IMR-90 (cell line): ENCODE measurements around the gene DOCK9. TPM values are rescaled to one million over a fixed set of nuclear protein-coding genes. Genes with fewer than 3 reads are reported as not detected.

Experiments
- ATAC-seq: fragments of 200-7000 bp; cut with Tn5 transposase; 2 replicates; pipeline ENCODE4 v1.9.1; 2020; ENCODE audit warnings: low read depth, mild to moderate bottlenecking, moderate library complexity
- BruUV-seq: library from RNA; stranded (reverse); fragments of 400-500 nt; replicated peaks from 2 replicates; lab custom pipeline; 2021; lab: Mats Ljungman, UMichigan
- CTCF ChIA-PET: fragments of 300-600 bp; formaldehyde crosslinking; extraction: SDS; loops from one replicate; lab custom pipeline; 2021; ENCODE audit warnings: antibody characterized with exemption; lab: Yijun Ruan, JAX
- POLR2A ChIA-PET: fragments of 300-600 bp; sonication (Branson Sonifier 250); formaldehyde crosslinking; loops from one replicate; lab custom pipeline; 2022; ENCODE audit warnings: antibody characterized with exemption; ENCODE audit not compliant: unreplicated experiment; lab: Charles Lee
- DNase-seq: peaks from one replicate; pipeline ENCODE4 v3.0.0; 2013
- H2AFZ ChIP-seq: replicated peaks from 2 replicates; pipeline ENCODE3; 2013; ENCODE audit warnings: low read length, mild to moderate bottlenecking; ENCODE audit not compliant: poor library complexity
- H2AK5ac ChIP-seq: 2 replicates; pipeline ENCODE4 v1.6.1; 2013; ENCODE audit warnings: low read depth, low read length, inconsistent platforms
- H2AK9ac ChIP-seq: replicated peaks from 2 replicates; pipeline ENCODE3; 2013; ENCODE audit warnings: mild to moderate bottlenecking, low read depth, low read length, moderate library complexity; ENCODE audit not compliant: poor library complexity
- H2BK120ac ChIP-seq: 2 replicates; pipeline ENCODE4 v1.6.1; 2013; ENCODE audit warnings: low read depth, low read length, inconsistent platforms
- H2BK15ac ChIP-seq: 3 replicates; pipeline ENCODE4 v1.6.1; 2013; ENCODE audit warnings: low read depth, low read length, inconsistent platforms
- H2BK20ac ChIP-seq: 2 replicates; pipeline ENCODE4 v1.6.1; 2013; ENCODE audit warnings: low read depth, mild to moderate bottlenecking, inconsistent platforms, low read length, moderate library complexity
- H2BK5ac ChIP-seq: 2 replicates; pipeline ENCODE4 v1.6.1; 2013; ENCODE audit warnings: mild to moderate bottlenecking, low read depth, low read length, inconsistent platforms; ENCODE audit not compliant: poor library complexity, severe bottlenecking
- H3K14ac ChIP-seq: replicated peaks from 2 replicates; pipeline ENCODE4 v1.6.1; 2013; ENCODE audit warnings: low read depth, low read length, inconsistent platforms
- H3K18ac ChIP-seq: 2 replicates; pipeline ENCODE4 v1.6.1; 2013; ENCODE audit warnings: low read depth, low read length, control low read depth
- H3K23ac ChIP-seq: 2 replicates; pipeline ENCODE4 v1.6.1; 2013; ENCODE audit warnings: low read depth, low read length, inconsistent platforms
- H3K27ac ChIP-seq: 2 replicates; pipeline ENCODE4 v1.5.1; 2013; ENCODE audit warnings: mild to moderate bottlenecking, control low read depth, low read length; ENCODE audit not compliant: insufficient read depth
- H3K27me3 ChIP-seq: 2 replicates; pipeline ENCODE4 v1.6.1; 2013; ENCODE audit warnings: low read length; ENCODE audit not compliant: control insufficient read depth, insufficient read depth
- H3K36me3 ChIP-seq: 2 replicates; pipeline ENCODE4 v1.6.1; 2013; ENCODE audit warnings: low read length, mixed read lengths; ENCODE audit not compliant: control insufficient read depth, insufficient read depth
- H3K4ac ChIP-seq: 2 replicates; pipeline ENCODE4 v1.6.1; 2013; ENCODE audit warnings: low read depth, low read length, inconsistent platforms
- H3K4me1 ChIP-seq: 2 replicates; pipeline ENCODE4 v1.6.1; 2013; ENCODE audit warnings: low read length, mixed read lengths; ENCODE audit not compliant: control insufficient read depth, insufficient read depth
- H3K4me2 ChIP-seq: 2 replicates; pipeline ENCODE4 v1.6.1; 2013; ENCODE audit warnings: low read depth, mild to moderate bottlenecking, control low read depth, low read length, moderate library complexity
- H3K4me3 ChIP-seq: 2 replicates; pipeline ENCODE4 v1.5.1; 2013; ENCODE audit warnings: low read depth, mild to moderate bottlenecking, control low read depth, low read length, moderate library complexity; ENCODE audit not compliant: insufficient read depth
- H3K56ac ChIP-seq: 2 replicates; pipeline ENCODE4 v1.6.1; 2013; ENCODE audit warnings: low read length, inconsistent platforms; ENCODE audit not compliant: insufficient read depth; ENCODE audit errors: extremely low read depth
- H3K79me1 ChIP-seq, 2 experiments: 2 replicates each; pipeline ENCODE4 v1.6.1; 2013; ENCODE audit warnings: low read length in 2 of 2, inconsistent platforms in 1 of 2, low read depth in 1 of 2
- H3K9ac ChIP-seq: 2 replicates; pipeline ENCODE4 v1.6.1; 2013; ENCODE audit warnings: low read depth, low read length, control low read depth
- H3K9me1 ChIP-seq: 2 replicates; pipeline ENCODE4 v1.6.1; 2013; ENCODE audit warnings: low read length, inconsistent platforms; ENCODE audit not compliant: insufficient read depth
- H3K9me3 ChIP-seq: 2 replicates; pipeline ENCODE4 v1.6.1; 2013; ENCODE audit warnings: low read length; ENCODE audit not compliant: control insufficient read depth, insufficient read depth
- H4K20me1 ChIP-seq: 2 replicates; pipeline ENCODE4 v1.6.1; 2013; ENCODE audit warnings: low read length, inconsistent platforms; ENCODE audit not compliant: insufficient read depth
- H4K5ac ChIP-seq: 2 replicates; pipeline ENCODE4 v1.6.1; 2013; ENCODE audit warnings: mild to moderate bottlenecking, low read depth, low read length, control low read depth
- H4K8ac ChIP-seq, 2 experiments: 2 replicates each; pipeline ENCODE4 v1.6.1; 2013; ENCODE audit warnings: low read depth in 2 of 2, low read length in 2 of 2, control low read depth in 1 of 2, inconsistent platforms in 1 of 2
- H4K91ac ChIP-seq: 2 replicates; pipeline ENCODE4 v1.6.1; 2013; ENCODE audit warnings: low read depth, low read length, inconsistent platforms; ENCODE audit not compliant: insufficient read depth
- RCOR1 ChIP-seq: IDR thresholded peaks from 2 replicates; pipeline ENCODE4 v1.6.1; 2012; ENCODE audit warnings: mild to moderate bottlenecking, low read length, improper control_type of control experiment; ENCODE audit not compliant: insufficient replicate concordance
- RFX5 ChIP-seq: IDR thresholded peaks from 2 replicates; pipeline ENCODE4 v1.8.0; 2012; ENCODE audit warnings: low read depth, mild to moderate bottlenecking, low read length, moderate library complexity
- WGBS, 2 experiments: methylation state at CpG; one replicate each; pipeline versions ENCODE4 v1.1.5 to v1.1.7; 2013; ENCODE audit warnings: missing lambda C conversion rate in 2 of 2; ENCODE audit not compliant: insufficient read length in 1 of 2; ENCODE audit errors: extremely low coverage in 2 of 2; 5-methylcytosine and 5-hydroxymethylcytosine counted together
- dilution Hi-C: fragments of 300-500 bp; cut with HindIII; formaldehyde crosslinking; loops from one replicate; pipeline ENCODE4 v1.14.3; 2018; ENCODE audit warnings: low sequenced_read_pairs; ENCODE audit not compliant: unreplicated experiment
- in situ Hi-C: fragments of 300-500 bp; cut with MboI; formaldehyde crosslinking; loops from 3 replicates; pipeline ENCODE4 v1.14.3; 2019; ENCODE audit warnings: low sequenced_read_pairs, inconsistent platforms, mixed read lengths
- intact Hi-C: fragments of 100-400 bp; cut with micrococcal nuclease; formaldehyde crosslinking; loops from 2 replicates; pipeline ENCODE4 v1.10.0; 2022
- polyA plus RNA-seq, 3 experiments: library from polyadenylated mRNA; depleted of rRNA; stranded (reverse); fragments of >200 nt; gene quantifications; 2 replicates each; pipeline ENCODE4 v1.2.3, GENCODE V29; 2012; ENCODE audit warnings: low replicate concordance in 1 of 3
- total RNA-seq: library from RNA; depleted of rRNA; stranded (reverse); fragments of >200 nt; gene quantifications from 2 replicates; pipeline ENCODE4 v1.2.3, GENCODE V29; 2012

The DOCK9 gene
- total and polyA plus RNA-seq, 2 of the 4 experiments (the other 2 are of a cell fraction): 4.8 to 7.2 TPM

DNA sequence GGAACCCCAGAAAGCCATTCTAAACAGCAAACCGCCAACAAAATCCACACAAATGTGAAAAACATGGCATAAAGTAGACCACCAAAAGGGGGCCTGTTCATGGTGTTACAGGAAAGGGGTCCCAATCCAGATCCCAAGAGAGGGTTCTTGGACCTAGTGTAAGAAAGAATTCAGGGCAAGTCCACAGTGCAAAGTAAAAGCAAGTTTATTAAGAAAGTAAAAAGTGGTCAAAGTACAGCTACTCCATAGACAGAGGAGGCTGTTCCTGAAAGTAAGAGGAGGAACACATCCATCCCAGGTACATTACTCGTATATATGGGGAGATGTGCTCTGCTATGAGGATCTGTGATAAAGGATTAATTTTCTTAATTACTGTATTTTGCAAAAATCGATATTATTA is 157.6 kb downstream of the DOCK9 start:
- dilution Hi-C loops: no loop called here
- H3K14ac ChIP-seq: no peak overlapping the region
- H2AK5ac ChIP-seq: no peak overlapping the region
- ATAC-seq (no peak), DNase-seq (no peak)
- no peak overlapping the region for H3K18ac ChIP-seq
- H2AK9ac ChIP-seq: no peak overlapping the region
- H3K4me1 ChIP-seq: peaks cover 2% of the 10 kb centered on the region; the same call in 1 of the 2 replicates
- H3K9me1 ChIP-seq: peaks cover 10% of the 10 kb centered on the region; the same call in 1 of the 2 replicates
- no peaks in the 10 kb centered on the region for H3K27me3 ChIP-seq
- H3K79me1 ChIP-seq: no peaks in the 10 kb centered on the region
- H3K9me3 ChIP-seq: no peaks in the 10 kb centered on the region
- H2BK15ac ChIP-seq: no peak overlapping the region
- no peak overlapping the region for H3K56ac ChIP-seq
- no peak overlapping the region for H2BK5ac ChIP-seq
- H4K20me1 ChIP-seq: no peaks in the 10 kb centered on the region
- no peak overlapping the region for H3K4ac ChIP-seq
- no peak for TF ChIP-seq RCOR1
- TF ChIP-seq RFX5: no peak
- no peak overlapping the region for H3K4me2 ChIP-seq
- intact Hi-C loops: no loop called here
- H3K4me3 ChIP-seq: no peak overlapping the region
- WGBS, 2 experiments: no CpG with 5 or more reads among the region's 3 CpGs
- H2BK20ac ChIP-seq: no peak overlapping the region
- H3K9ac ChIP-seq: no peak overlapping the region
- H3K23ac ChIP-seq: no peak overlapping the region
- no peak overlapping the region for H4K8ac ChIP-seq
- no peak overlapping the region for H3K27ac ChIP-seq
- no peaks in the 10 kb centered on the region for H3K36me3 ChIP-seq
- no TSS peak for BruUV-seq
- no peak overlapping the region for H4K5ac ChIP-seq
- in situ Hi-C loops: no loop called here
- no peak overlapping the region for H4K91ac ChIP-seq
- no peak overlapping the region for H2AFZ ChIP-seq
- CTCF ChIA-PET: no interaction called here
- POLR2A ChIA-PET: no interaction called here
- H2BK120ac ChIP-seq: no peak overlapping the region
